ENCODE measurements around the gene TMEM158.

TMEM158 gene

GRCh38 chr3:45210308-45211041 is 15.6 kb downstream of the TMEM158 start:
- intact Hi-C loops (cut with DNase I) = loop anchor here (5.0 kb wide), 1 partner anchor 168 kb away; no protein-coding TSS in a partner anchor
- DNase-seq = peak; percentile 33 to 87 (median 72)

DNA sequence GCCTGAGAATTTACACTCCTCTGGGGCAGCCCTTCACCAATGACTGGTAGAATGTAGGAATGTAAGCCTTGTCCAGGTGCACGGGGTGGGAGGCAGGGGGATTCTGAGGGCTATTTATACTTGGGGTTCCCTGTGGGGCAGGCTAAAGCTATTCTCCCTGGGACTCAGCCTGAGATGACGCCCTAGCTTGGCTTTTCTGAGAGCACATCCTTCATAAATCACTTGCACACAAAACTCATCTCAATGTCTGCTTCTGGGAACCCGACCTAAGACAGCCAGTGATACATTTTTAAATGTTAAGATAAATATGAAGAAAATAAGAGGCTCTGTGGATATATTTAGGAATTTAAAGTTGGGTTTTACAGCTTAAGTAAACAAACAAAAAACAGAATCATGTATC is 16.6 kb downstream of the TMEM158 start:
- no peak for DNase-seq
- intact Hi-C loops (cut with DNase I) = no loop called here

DNA sequence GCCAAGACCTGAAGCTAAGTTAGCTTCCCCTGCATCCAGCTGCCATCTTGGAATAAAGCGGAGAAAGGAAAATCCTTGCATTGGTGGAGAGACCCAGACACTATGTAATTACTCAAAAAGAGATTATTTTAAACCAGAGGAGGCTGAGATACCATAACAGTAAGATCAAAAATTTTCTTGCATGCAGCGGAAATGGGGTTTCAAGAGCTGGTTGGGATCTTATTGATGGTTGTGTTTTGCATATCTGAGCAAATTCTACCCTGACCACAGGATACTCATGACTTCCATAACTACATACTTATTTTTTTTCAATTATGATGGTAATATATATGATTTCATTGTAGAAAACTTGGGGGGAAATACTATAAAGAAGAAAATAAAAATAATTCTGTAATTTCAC is 17.5 kb downstream of the TMEM158 start:
- intact Hi-C loops (cut with DNase I) = no loop called here
- no peak for DNase-seq

DNA sequence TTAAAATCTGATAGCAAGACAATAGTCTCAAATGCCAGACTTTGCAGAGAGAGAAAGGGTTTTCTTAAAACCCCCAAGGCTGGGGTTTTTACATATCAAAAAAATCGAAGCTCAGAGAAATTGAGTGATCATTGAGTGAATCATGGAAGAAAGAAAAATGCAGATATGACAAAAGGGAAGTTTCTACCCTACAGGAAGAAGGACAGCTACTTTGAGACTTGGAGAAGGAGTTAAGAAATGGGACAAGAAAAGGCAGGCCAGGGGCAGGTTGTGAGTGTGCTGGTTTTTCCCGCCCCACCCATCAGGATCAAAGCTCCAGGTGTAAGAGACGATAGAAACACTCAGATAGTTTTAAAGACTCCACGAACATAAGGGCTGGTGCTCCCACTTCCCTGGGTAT is 18.6 kb downstream of the TMEM158 start:
- intact Hi-C loops (cut with DNase I) = no loop called here
- no peak for DNase-seq

DNA sequence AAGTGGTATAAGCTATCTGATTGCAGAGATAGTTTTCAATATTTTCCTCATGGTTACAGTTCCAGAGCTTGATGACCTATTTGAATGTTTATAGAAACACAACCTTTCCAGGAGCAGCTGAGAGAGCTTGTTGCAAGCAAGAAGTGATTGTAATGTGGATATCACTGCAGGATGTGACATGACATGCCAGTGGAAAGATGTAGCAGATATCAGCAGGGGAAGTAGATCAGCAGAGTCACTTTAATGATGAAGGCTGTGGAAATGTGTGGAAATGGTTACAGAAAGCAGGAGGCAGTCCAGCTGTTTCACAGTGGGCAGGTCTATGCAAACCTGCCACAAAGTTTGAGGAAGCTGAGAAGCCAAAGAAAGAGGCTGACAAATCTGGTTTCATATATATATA is 21.0 kb downstream of the TMEM158 start:
- intact Hi-C loops (cut with DNase I) = no loop called here
- no peak for DNase-seq

- intact Hi-C loops (cut with DNase I) = no loop called here
- DNase-seq = no peak
These were observed 22.0 kb downstream of the TMEM158 start for GRCh38 chr3:45204136-45204535.

- intact Hi-C loops (cut with DNase I) = no loop called here
- DNase-seq = no peak
These were observed 26.0 kb downstream of the TMEM158 start for GRCh38 chr3:45199837-45200648.

GRCh38 chr3:45198264-45199260 is 27.5 kb downstream of the TMEM158 start:
- no peak for DNase-seq
- intact Hi-C loops (cut with DNase I) = no loop called here

DNA sequence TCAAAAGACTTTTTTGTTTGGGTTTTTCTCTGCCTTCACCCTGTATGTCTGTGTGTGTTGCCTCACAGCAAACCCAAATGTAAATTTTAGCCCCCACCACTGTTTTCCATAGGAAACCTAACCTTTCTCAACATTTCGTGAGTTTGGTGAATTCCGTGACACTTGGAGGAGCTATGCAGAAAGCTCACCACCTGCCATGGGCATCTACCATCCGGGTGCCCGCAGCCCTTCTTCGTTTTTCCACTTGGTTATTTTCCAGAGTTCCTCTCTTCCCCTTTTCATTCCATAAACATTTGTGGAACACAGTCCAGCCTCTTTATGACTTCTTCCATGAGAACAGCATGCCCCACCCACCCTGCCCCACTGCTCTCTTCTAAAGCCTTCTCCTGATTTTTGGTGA is 31.3 kb downstream of the TMEM158 start:
- DNase-seq = no peak
- intact Hi-C loops (cut with DNase I) = no loop called here

GRCh38 chr3:45191924-45192417 is 34.1 kb downstream of the TMEM158 start:
- DNase-seq = no peak
- intact Hi-C loops (cut with DNase I) = no loop called here

- intact Hi-C loops (cut with DNase I) = no loop called here
- no peak for DNase-seq
These were observed 34.7 kb downstream of the TMEM158 start for GRCh38 chr3:45191424-45191823.

DNA sequence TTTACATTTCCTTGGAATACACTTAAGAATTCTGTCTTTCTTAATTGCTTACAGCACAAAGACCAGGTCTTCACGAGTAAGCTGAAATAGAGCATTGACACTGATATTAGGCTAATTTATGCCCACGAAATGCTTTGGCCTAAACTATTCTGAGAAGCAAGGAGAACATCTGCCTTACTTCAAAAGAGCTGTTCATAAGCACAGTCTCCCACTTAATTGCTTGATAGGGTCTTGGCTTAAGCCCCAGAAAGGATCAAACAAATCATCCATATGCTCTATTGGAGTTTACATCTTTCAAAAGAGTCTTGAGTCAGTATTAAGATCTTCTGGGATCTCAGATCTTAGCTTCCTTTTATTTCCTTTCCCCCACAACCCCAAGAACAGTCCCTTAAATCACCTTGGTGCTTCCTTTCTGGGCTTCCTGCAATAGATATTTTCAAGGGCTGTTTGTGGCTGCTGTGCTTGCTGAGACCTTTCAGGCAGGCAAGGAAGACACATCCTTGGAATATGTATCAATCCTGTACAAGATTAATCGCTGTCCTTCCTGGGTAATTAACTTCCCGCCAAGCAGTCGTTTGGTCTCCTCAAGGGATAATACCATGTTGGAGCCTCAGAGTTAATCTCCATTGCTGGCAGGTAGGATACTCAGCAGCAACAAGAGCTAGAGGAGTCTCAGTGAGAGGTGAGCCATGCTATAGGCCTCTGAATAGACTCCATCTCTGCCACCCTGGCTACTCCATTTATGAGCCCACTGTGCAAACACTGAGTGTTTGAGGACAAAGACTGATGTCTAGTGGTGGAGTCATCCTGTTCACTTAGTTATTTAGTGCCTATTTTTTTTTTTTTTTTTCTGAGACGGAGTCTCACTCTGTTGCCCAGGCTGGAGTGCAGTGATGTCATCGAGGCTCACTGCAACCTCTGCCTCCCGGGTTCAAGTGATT is 37.1 kb downstream of the TMEM158 start:
- no peak for DNase-seq
- intact Hi-C loops (cut with DNase I) = no loop called here

DNA sequence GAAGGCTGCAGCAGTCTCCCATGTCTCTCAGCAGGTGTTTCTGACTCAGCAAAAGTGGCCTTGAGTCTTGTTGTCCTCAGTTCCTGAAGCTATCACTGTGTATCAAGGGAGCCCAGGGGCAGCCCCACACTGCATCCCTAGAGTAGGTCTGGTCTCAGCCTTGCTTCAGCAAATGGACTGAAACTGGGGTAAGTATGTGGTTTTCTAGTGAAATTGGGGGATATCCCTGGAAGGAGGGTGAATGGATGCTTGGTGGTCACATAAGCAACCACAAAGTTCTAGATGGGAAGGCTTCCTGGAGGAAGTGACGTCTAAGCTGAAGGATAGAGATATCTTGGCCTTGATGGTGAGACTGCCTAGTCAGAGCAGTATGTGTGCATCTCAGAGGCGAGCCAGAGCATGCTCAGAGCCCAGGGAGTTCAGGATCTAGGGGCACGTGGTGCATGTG is 38.4 kb downstream of the TMEM158 start:
- DNase-seq = no peak
- intact Hi-C loops (cut with DNase I) = no loop called here

DNA sequence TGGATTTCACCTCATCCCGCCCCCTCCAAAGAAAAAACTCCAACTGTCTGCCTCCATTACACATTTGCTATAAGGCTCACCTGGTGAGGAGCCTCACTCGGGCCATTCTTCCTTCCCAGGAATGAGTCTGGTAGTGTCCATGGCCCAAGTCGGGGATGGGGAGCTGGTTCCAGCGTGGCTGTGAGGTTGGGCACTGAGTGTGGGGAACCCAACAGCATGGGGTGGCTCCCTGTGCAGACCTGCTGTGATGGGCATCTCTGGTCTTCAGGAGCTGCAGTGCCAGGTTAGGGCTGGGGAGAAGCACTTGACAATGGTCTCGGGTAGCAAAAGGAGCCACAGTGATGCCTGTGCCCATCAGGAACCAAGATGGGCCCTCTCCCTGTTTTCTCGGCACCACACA is 39.2 kb downstream of the TMEM158 start:
- intact Hi-C loops (cut with DNase I) = no loop called here
- no peak for DNase-seq

GRCh38 chr3:45185461-45185860 is 40.6 kb downstream of the TMEM158 start:
- no peak for DNase-seq
- intact Hi-C loops (cut with DNase I) = no loop called here

DNA sequence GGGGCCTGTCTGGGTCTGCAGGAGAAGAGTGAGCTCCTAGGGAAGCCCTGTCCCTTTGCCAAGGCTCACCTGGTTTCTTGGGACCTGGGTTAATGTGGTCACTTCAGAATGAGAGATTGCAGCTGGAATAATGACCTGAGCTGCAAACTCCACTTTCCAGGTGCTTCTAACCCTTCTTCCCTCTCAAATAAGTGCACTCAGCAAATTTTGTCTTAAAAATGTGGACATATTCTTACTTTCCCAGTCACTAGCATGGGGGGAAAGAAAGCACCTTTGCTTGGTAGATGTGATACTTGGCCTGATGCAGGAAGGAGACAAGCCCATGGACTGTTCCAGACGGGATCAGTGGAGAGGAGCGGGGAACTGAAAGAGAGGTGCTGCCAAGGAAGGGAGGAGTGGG is 41.0 kb downstream of the TMEM158 start:
- no peak for DNase-seq
- intact Hi-C loops (cut with DNase I) = no loop called here

- intact Hi-C loops (cut with DNase I) = no loop called here
- no peak for DNase-seq
These were observed 42.2 kb downstream of the TMEM158 start for GRCh38 chr3:45183872-45184262.

All from head of caudate nucleus (tissue), 42 donors.